Adrenal gland (tissue), 5 donors: Measurements from ENCODE around the gene TEX14.

Experiments
- POLR2A ChIP-seq, 2 donors: fragments of 450-650 bp; IDR thresholded peaks; one replicate each; pipeline ENCODE4 v1.6.1; 2017; ENCODE audit warnings: antibody characterized with exemption in 2 of 2, mild to moderate bottlenecking in 2 of 2, moderate library complexity in 1 of 2
- TF ChIP-seq, protein P1 (sequence below), 6 experiments: fragments of 450-650 bp in 4 of 6; fragments of 200-600 bp in 2 of 6; sonication (generic) in 1 of 6; IDR thresholded peaks; 1 replicate in 5 of 6; 2 replicates in 1 of 6; pipeline versions ENCODE4 v1.5.1 to v1.8.0; 2016 to 2021; ENCODE audit warnings: antibody characterized with exemption in 6 of 6, mild to moderate bottlenecking in 2 of 6, moderate library complexity in 1 of 6
- donor health status: DM: no; HTN: no; CAD: no.

DNA sequence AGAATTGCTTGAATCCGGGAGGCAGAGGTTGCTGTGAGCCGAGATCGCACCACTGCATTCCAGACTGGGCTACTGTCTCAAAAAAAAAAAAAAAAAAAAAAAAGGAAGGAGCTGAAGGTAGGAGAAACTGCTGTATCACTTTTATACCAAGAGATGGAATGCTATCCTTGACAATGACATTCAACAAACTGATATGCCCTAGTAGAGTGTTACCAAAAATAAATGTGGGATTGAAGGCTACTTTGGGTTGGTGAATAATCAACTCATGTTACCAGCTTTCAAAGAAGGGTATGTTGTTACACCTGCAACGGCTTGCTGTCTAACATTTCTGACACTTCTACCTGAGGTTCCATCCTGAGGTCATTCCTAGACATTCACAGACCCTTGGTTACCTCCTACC lies 84.9 kb downstream of the TEX14 start:
- TF ChIP-seq, protein P1, sequence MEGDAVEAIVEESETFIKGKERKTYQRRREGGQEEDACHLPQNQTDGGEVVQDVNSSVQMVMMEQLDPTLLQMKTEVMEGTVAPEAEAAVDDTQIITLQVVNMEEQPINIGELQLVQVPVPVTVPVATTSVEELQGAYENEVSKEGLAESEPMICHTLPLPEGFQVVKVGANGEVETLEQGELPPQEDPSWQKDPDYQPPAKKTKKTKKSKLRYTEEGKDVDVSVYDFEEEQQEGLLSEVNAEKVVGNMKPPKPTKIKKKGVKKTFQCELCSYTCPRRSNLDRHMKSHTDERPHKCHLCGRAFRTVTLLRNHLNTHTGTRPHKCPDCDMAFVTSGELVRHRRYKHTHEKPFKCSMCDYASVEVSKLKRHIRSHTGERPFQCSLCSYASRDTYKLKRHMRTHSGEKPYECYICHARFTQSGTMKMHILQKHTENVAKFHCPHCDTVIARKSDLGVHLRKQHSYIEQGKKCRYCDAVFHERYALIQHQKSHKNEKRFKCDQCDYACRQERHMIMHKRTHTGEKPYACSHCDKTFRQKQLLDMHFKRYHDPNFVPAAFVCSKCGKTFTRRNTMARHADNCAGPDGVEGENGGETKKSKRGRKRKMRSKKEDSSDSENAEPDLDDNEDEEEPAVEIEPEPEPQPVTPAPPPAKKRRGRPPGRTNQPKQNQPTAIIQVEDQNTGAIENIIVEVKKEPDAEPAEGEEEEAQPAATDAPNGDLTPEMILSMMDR (IDR thresholded peaks at IDR 0.05) = no peak
- no peak for TF ChIP-seq POLR2A (IDR thresholded peaks at IDR 0.05)
